ENCODE measurements around the gene ZNF219.

DNA sequence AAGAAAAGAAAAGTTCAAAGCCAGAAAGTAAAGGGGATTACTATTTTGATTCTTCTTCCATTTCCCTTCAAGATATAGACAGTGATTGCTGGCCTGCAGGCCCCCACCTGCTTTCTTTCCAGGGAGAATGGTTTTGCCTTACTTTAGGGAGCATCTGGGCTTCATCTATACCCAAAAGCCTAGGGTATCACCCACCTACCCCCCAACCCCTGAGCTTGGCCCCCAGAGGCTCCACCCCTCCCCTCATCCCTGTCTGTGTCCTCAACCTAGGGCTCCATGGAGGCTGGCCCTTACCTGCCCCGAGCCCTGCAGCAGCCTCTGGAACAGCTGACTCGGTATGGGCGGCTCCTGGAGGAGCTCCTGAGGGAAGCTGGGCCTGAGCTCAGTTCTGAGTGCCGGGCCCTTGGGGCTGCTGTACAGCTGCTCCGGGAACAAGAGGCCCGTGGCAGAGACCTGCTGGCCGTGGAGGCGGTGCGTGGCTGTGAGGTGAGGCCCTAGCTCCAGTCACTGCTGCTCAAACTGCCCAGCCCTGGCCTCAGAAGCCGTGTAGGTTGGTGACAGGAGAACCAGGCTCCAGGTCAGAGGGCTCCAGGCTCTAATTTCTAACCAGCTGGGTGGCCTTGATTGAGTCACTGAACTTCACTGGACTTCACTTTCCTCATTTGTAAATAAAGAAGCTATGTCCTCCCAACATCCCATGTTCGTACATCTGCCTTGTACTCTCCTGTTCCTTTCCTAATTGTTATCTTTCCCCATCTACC, 14.7 kb downstream of the ZNF219 start:
- TF ChIP-seq, protein P1, sequence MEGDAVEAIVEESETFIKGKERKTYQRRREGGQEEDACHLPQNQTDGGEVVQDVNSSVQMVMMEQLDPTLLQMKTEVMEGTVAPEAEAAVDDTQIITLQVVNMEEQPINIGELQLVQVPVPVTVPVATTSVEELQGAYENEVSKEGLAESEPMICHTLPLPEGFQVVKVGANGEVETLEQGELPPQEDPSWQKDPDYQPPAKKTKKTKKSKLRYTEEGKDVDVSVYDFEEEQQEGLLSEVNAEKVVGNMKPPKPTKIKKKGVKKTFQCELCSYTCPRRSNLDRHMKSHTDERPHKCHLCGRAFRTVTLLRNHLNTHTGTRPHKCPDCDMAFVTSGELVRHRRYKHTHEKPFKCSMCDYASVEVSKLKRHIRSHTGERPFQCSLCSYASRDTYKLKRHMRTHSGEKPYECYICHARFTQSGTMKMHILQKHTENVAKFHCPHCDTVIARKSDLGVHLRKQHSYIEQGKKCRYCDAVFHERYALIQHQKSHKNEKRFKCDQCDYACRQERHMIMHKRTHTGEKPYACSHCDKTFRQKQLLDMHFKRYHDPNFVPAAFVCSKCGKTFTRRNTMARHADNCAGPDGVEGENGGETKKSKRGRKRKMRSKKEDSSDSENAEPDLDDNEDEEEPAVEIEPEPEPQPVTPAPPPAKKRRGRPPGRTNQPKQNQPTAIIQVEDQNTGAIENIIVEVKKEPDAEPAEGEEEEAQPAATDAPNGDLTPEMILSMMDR (conservative IDR thresholded peaks at IDR 0.05; ENCODE audit: low read length): no peak
- no peak for TF ChIP-seq EZH2phosphoT487 (IDR thresholded peaks at IDR 0.05; ENCODE audit: borderline replicate concordance, low read depth, low read length)
